HG03521 (cell line): ENCODE measurements around the gene TBC1D16.
"Not testable (repeated sequence)": the region's sequence is repeated elsewhere in the genome, so short reads cannot be mapped to it uniquely, and the experiment has no call there.

Source experiments
- ATAC-seq: cut with Tn5 transposase; IDR thresholded peaks from one replicate; pipeline ENCODE4 v1.9.1; 2021; ENCODE audit warnings: mild to moderate bottlenecking, moderate library complexity; ENCODE audit not compliant: unreplicated experiment

Gene TBC1D16

GRCh38 chr17:80051681-80052080 lies 16.0 kb upstream of the TBC1D16 start:
- ATAC-seq: no peak

GRCh38 chr17:80050706-80051105 lies 15.0 kb upstream of the TBC1D16 start:
- ATAC-seq: no peak

- no peak for ATAC-seq
These were observed 14.3 kb upstream of the TBC1D16 start for GRCh38 chr17:80049986-80050385.

- no peak for ATAC-seq
These were observed 11.5 kb upstream of the TBC1D16 start for GRCh38 chr17:80047176-80047575.

- not testable (repeated sequence) for ATAC-seq
These were observed 11.0 kb upstream of the TBC1D16 start for GRCh38 chr17:80046709-80047108.

- no peak for ATAC-seq
These were observed 10.0 kb upstream of the TBC1D16 start for GRCh38 chr17:80045703-80046102.

- no peak for ATAC-seq
These were observed 8.3 kb upstream of the TBC1D16 start for GRCh38 chr17:80043963-80044362.

- ATAC-seq: no peak
These were observed 1.2 kb upstream of the TBC1D16 start for GRCh38 chr17:80036715-80037477.

GRCh38 chr17:80035937-80036714 lies 454 bp upstream of the TBC1D16 start, which contains the start of gene CCDC40:
Gene CCDC40 (plus strand): TSS chr17:80036642. CDS start chr17:80036663, 21 bp downstream.
- ATAC-seq: peak; percentile 44

- ATAC-seq: peak; percentile 9
These were observed 633 bp downstream of the TBC1D16 start for GRCh38 chr17:80034791-80035686.

- no peak for ATAC-seq
These were observed 1.8 kb downstream of the TBC1D16 start for GRCh38 chr17:80033840-80034239.

- ATAC-seq: no peak
These were observed 3.0 kb downstream of the TBC1D16 start for GRCh38 chr17:80032614-80033171.

GRCh38 chr17:80031691-80032430 lies 3.8 kb downstream of the TBC1D16 start:
- no peak for ATAC-seq

- no peak for ATAC-seq
These were observed 4.8 kb downstream of the TBC1D16 start for GRCh38 chr17:80030730-80031410.

- ATAC-seq: no peak
These were observed 6.3 kb downstream of the TBC1D16 start for GRCh38 chr17:80029258-80029974.

GRCh38 chr17:80028030-80028429 lies 7.6 kb downstream of the TBC1D16 start:
- ATAC-seq: no peak

GRCh38 chr17:80027043-80027435 lies 8.6 kb downstream of the TBC1D16 start:
- no peak for ATAC-seq

GRCh38 chr17:80026359-80027042 lies 9.2 kb downstream of the TBC1D16 start:
- no peak for ATAC-seq
